ENCODE results near the gene SLC28A2. TPM values are rescaled to one million over a fixed set of nuclear protein-coding genes. Genes with fewer than 3 reads are reported as not detected.

Gene SLC28A2
- polyA plus RNA-seq, 1 of the 3 experiments (the other 2 are of a cell fraction), result not detected

DNA sequence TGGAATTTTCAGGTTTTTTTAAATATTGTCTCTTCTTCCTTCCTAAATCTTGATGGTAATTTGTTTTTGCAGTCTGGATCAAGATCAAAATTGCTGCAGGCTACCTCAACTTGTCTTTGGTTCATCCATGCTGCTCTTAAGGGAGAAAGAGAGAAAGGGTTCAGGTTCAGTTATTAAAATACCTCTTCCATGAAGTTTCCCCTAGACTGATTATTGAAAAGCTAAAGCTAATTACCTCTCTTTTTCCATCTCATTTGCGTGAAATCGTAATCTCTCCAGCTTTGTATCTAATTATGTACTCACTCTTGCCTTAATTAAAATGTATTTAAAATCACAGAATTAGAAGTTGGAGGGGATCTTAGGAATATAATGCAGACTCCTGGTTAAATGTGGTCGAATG, 52.7 kb downstream of the SLC28A2 start:
- Histone ChIP-seq H3K4me2 (no peak overlapping the region), H3K79me2 (ENCODE audit: insufficient read depth) (no peaks in the 10 kb centered on the region), H3K27me3 (ENCODE audit: insufficient read depth) (no peaks in the 10 kb centered on the region), H3K9me2 (no peaks in the 10 kb centered on the region), H3K9me3 (no peaks in the 10 kb centered on the region), H3K9ac (no peak overlapping the region), H3F3A (replicated peaks; ENCODE audit: insufficient read depth) (no peaks in the 10 kb centered on the region), H3K4me1 (ENCODE audit: control insufficient read depth in 1 of 2, insufficient read depth in 2 of 2, low read depth in 1 of 2, low read length in 1 of 2) (no peaks in the 10 kb centered on the region), H3K36me3 (replicated peaks in 1 of 2; ENCODE audit: control insufficient read depth in 1 of 2, insufficient read depth in 2 of 2, low read length in 1 of 2) (no peaks in the 10 kb centered on the region), H3K4me3 (ENCODE audit: low read depth in 2 of 2, low read length in 1 of 2) (no peak overlapping the region), H4K20me1 (ENCODE audit: insufficient read depth) (no peaks in the 10 kb centered on the region), H2AFZ (ENCODE audit: low read depth) (no peak overlapping the region), H3K27ac (ENCODE audit: low read depth in 2 of 2, low read length in 1 of 2) (no peak overlapping the region)
- ChIA-PET CTCF (interaction anchor here (0.8 to 1.8 kb wide), 3 partner anchors 92 to 153 kb away, joined by 3 to 8 read pairs (median 3); no protein-coding TSS in a partner anchor), POLR2A (no interaction called here)
- DNase-seq, result no peak
- WGBS (ENCODE audit: low lambda C conversion rate), result 17% methylated on average over 3 of the region's 3 CpGs
- TF ChIP-seq TAF1 (IDR thresholded peaks at IDR 0.05; ENCODE audit: borderline replicate concordance, low read depth, low read length), result no peak
- TF ChIP-seq RCOR1 (IDR thresholded peaks at IDR 0.05; ENCODE audit: low read length), result no peak
- TF ChIP-seq MEF2A (IDR thresholded peaks at IDR 0.05; ENCODE audit: borderline replicate concordance, low read depth), result no peak
- no peak for TF ChIP-seq ELF1 (IDR thresholded peaks at IDR 0.05)
- TF ChIP-seq, protein P1, sequence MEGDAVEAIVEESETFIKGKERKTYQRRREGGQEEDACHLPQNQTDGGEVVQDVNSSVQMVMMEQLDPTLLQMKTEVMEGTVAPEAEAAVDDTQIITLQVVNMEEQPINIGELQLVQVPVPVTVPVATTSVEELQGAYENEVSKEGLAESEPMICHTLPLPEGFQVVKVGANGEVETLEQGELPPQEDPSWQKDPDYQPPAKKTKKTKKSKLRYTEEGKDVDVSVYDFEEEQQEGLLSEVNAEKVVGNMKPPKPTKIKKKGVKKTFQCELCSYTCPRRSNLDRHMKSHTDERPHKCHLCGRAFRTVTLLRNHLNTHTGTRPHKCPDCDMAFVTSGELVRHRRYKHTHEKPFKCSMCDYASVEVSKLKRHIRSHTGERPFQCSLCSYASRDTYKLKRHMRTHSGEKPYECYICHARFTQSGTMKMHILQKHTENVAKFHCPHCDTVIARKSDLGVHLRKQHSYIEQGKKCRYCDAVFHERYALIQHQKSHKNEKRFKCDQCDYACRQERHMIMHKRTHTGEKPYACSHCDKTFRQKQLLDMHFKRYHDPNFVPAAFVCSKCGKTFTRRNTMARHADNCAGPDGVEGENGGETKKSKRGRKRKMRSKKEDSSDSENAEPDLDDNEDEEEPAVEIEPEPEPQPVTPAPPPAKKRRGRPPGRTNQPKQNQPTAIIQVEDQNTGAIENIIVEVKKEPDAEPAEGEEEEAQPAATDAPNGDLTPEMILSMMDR (IDR thresholded peaks at IDR 0.05), result no peak
- TF ChIP-seq NRF1 (IDR thresholded peaks at IDR 0.05; ENCODE audit: low read depth, low read length), result no peak
- no peak for TF ChIP-seq TCF12 (IDR thresholded peaks at IDR 0.05)
- TF ChIP-seq MXI1 (IDR thresholded peaks at IDR 0.05; ENCODE audit: low read depth, low read length), result no peak
- TF ChIP-seq GATA2 (CRISPR knock-in tag; IDR thresholded peaks at IDR 0.05), result no peak
- TF ChIP-seq, protein P2, sequence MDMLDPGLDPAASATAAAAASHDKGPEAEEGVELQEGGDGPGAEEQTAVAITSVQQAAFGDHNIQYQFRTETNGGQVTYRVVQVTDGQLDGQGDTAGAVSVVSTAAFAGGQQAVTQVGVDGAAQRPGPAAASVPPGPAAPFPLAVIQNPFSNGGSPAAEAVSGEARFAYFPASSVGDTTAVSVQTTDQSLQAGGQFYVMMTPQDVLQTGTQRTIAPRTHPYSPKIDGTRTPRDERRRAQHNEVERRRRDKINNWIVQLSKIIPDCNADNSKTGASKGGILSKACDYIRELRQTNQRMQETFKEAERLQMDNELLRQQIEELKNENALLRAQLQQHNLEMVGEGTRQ (IDR thresholded peaks at IDR 0.05; ENCODE audit: borderline replicate concordance, low read depth, low read length), result no peak
- no peak for TF ChIP-seq JUND (IDR thresholded peaks at IDR 0.05)
- TF ChIP-seq, protein P3, sequence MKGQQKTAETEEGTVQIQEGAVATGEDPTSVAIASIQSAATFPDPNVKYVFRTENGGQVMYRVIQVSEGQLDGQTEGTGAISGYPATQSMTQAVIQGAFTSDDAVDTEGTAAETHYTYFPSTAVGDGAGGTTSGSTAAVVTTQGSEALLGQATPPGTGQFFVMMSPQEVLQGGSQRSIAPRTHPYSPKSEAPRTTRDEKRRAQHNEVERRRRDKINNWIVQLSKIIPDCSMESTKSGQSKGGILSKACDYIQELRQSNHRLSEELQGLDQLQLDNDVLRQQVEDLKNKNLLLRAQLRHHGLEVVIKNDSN (IDR thresholded peaks at IDR 0.05; ENCODE audit: borderline replicate concordance, low read depth), result no peak

DNA sequence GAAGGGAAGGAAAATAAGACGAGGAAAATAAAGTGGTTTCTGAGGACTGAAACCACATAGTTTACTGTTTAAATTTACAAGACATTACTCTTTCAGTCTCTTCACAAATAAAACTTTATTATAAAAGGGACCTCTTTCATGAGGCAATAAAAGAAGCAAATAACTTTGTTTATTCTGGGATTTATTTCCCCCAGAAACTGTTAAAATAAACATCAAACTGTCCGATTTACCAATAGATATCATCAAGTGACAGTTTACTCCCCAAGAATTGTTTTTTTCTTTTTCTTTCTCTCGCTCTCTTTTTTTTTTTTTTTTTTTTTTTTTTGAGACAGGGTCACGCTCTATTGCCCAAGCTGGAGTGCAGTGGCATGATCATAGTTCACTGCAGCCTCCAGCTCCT, 54.1 kb downstream of the SLC28A2 start:
- Histone ChIP-seq H3F3A (replicated peaks; ENCODE audit: insufficient read depth) (no peaks in the 10 kb centered on the region), H3K4me2 (no peak overlapping the region), H3K79me2 (ENCODE audit: insufficient read depth) (no peaks in the 10 kb centered on the region), H3K36me3 (replicated peaks in 1 of 2; ENCODE audit: control insufficient read depth in 1 of 2, insufficient read depth in 2 of 2, low read length in 1 of 2) (no peaks in the 10 kb centered on the region), H3K9ac (no peak overlapping the region), H4K20me1 (ENCODE audit: insufficient read depth) (no peaks in the 10 kb centered on the region), H2AFZ (ENCODE audit: low read depth) (no peak overlapping the region), H3K27me3 (ENCODE audit: insufficient read depth) (no peaks in the 10 kb centered on the region; the same call in 1 of the 2 replicates), H3K27ac (ENCODE audit: low read depth in 2 of 2, low read length in 1 of 2) (no peak overlapping the region), H3K9me2 (no peaks in the 10 kb centered on the region), H3K4me3 (ENCODE audit: low read depth in 2 of 2, low read length in 1 of 2) (no peak overlapping the region), H3K4me1 (ENCODE audit: control insufficient read depth in 1 of 2, insufficient read depth in 2 of 2, low read depth in 1 of 2, low read length in 1 of 2) (no peaks in the 10 kb centered on the region), H3K9me3 (no peaks in the 10 kb centered on the region)
- POLR2A ChIA-PET, result no interaction called here
- WGBS (ENCODE audit: low lambda C conversion rate), result 31% methylated on average over 4 of the region's 4 CpGs
- DNase-seq, result no peak
- CTCF ChIA-PET, result interaction anchor here (0.8 to 1.0 kb wide), 2 partner anchors 143 to 151 kb away, joined by 4 to 5 read pairs; no protein-coding TSS in a partner anchor
- TF ChIP-seq, protein P4, sequence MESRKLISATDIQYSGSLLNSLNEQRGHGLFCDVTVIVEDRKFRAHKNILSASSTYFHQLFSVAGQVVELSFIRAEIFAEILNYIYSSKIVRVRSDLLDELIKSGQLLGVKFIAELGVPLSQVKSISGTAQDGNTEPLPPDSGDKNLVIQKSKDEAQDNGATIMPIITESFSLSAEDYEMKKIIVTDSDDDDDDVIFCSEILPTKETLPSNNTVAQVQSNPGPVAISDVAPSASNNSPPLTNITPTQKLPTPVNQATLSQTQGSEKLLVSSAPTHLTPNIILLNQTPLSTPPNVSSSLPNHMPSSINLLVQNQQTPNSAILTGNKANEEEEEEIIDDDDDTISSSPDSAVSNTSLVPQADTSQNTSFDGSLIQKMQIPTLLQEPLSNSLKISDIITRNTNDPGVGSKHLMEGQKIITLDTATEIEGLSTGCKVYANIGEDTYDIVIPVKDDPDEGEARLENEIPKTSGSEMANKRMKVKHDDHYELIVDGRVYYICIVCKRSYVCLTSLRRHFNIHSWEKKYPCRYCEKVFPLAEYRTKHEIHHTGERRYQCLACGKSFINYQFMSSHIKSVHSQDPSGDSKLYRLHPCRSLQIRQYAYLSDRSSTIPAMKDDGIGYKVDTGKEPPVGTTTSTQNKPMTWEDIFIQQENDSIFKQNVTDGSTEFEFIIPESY (IDR thresholded peaks at IDR 0.05; ENCODE audit: borderline replicate concordance, low read depth), result no peak
- TF ChIP-seq TCF12 (IDR thresholded peaks at IDR 0.05) (no peak), ELF1 (IDR thresholded peaks at IDR 0.05) (no peak), CHD2 (IDR thresholded peaks at IDR 0.05; ENCODE audit: low read length, partially characterized antibody) (no peak), SIN3A (IDR thresholded peaks at IDR 0.05; ENCODE audit: borderline replicate concordance, low read depth, low read length) (no peak), FOXM1 (IDR thresholded peaks at IDR 0.05; ENCODE audit: low read depth) (no peak)
- TF ChIP-seq, protein P2 (IDR thresholded peaks at IDR 0.05; ENCODE audit: borderline replicate concordance, low read depth, low read length), result no peak
- TF ChIP-seq, protein P5, sequence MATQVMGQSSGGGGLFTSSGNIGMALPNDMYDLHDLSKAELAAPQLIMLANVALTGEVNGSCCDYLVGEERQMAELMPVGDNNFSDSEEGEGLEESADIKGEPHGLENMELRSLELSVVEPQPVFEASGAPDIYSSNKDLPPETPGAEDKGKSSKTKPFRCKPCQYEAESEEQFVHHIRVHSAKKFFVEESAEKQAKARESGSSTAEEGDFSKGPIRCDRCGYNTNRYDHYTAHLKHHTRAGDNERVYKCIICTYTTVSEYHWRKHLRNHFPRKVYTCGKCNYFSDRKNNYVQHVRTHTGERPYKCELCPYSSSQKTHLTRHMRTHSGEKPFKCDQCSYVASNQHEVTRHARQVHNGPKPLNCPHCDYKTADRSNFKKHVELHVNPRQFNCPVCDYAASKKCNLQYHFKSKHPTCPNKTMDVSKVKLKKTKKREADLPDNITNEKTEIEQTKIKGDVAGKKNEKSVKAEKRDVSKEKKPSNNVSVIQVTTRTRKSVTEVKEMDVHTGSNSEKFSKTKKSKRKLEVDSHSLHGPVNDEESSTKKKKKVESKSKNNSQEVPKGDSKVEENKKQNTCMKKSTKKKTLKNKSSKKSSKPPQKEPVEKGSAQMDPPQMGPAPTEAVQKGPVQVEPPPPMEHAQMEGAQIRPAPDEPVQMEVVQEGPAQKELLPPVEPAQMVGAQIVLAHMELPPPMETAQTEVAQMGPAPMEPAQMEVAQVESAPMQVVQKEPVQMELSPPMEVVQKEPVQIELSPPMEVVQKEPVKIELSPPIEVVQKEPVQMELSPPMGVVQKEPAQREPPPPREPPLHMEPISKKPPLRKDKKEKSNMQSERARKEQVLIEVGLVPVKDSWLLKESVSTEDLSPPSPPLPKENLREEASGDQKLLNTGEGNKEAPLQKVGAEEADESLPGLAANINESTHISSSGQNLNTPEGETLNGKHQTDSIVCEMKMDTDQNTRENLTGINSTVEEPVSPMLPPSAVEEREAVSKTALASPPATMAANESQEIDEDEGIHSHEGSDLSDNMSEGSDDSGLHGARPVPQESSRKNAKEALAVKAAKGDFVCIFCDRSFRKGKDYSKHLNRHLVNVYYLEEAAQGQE (IDR thresholded peaks at IDR 0.05; ENCODE audit: low read depth, low read length), result no peak
